ENCODE results near the gene SMG6.
A peak's percentile ranks its signal among the peaks of the same experiment; 100 is the strongest.

Gene SMG6

DNA sequence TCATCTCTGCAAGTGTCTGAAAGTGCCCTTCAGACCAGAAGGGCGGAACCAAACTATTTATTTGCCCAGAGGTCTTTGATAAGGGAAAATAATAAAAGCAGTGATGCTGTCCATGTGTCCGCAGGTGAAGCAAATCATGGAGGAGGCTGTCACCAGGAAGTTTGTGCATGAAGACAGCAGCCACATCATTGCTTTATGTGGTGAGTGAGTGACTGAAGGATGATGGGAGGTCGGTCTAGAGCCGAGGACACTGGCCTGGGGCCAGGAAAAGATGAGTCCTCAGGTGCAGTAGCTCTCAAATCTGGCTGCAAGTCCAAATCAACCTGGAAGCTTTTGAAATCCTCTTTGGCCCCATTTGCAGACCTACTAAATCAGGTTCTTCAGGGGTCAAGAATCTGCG lies 39.8 kb upstream of the SMG6 start:
- H3K4me1 Mint-ChIP-seq = peaks cover 22% of the 10 kb centered on the region
- TF ChIP-seq, protein P1, sequence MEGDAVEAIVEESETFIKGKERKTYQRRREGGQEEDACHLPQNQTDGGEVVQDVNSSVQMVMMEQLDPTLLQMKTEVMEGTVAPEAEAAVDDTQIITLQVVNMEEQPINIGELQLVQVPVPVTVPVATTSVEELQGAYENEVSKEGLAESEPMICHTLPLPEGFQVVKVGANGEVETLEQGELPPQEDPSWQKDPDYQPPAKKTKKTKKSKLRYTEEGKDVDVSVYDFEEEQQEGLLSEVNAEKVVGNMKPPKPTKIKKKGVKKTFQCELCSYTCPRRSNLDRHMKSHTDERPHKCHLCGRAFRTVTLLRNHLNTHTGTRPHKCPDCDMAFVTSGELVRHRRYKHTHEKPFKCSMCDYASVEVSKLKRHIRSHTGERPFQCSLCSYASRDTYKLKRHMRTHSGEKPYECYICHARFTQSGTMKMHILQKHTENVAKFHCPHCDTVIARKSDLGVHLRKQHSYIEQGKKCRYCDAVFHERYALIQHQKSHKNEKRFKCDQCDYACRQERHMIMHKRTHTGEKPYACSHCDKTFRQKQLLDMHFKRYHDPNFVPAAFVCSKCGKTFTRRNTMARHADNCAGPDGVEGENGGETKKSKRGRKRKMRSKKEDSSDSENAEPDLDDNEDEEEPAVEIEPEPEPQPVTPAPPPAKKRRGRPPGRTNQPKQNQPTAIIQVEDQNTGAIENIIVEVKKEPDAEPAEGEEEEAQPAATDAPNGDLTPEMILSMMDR (IDR thresholded peaks at IDR 0.05) = no peak
- H3K9me3 Mint-ChIP-seq = no peaks in the 10 kb centered on the region

DNA sequence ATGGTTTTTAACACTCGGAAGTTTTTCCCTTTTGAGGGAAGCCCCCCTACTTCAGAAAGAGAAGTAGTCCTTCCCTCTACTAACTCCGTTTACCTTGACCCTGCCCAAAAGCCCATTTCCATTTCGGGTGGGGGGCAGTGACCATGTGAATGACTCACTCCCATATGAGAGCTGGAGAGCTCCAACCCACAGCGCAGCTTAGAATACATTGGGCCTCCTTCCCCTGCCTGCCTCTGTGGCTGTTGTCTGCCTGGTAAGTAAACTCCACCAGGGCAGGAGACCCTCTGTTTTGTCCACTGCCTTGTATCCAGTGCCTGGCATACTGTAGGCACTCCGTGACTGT lies 34.7 kb upstream of the SMG6 start:
- no peak for DNase-seq

More for the DNA sequence above, 39.8 kb upstream of the SMG6 start:
- H3K27me3 Mint-ChIP-seq (ENCODE audit: low read depth, poor library complexity) = peaks cover 3% of the 10 kb centered on the region
- no peak for DNase-seq
- H3K4me3 Mint-ChIP-seq = no peak overlapping the region
- H3K27ac Mint-ChIP-seq = no peak overlapping the region
- peaks cover 19% of the 10 kb centered on the region for H3K36me3 Mint-ChIP-seq (ENCODE audit: low read depth)

DNA sequence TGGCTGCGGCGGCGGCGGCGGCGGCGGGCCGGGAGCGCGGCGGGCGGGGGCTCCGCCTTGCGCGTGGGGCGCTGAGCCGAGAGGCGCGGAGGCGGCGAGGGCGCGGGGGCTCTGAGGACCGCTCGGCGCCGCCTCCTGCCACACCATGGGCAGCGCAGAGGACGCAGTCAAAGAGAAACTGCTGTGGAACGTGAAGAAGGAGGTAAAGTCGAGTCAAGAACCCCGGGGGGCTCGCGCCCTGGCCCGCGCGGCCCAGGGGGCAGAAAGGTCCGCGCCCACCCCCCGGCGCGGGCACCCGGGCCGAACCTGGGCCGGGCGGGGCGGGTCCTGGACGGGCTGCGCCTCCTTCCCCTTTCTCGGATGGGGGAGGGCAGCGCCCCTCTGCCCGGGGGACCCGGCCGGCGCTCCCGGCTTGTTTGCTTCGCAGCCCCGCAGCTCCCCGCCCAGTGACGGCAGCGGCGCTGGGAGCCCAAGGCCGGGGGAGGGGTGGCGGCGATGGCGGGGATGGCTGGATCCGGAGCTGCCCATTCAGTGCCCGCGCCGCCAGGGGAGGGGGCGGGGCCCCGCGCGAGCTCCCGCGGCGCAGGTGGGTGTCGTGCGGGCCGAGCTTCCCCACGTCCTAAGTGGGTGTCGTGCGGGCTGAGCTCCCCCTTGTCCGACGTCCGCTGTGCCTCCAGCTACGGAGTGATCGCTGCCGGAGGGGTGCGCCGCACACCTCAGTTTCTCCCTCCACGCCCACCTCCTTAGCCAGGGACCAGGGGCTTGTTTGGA lies 34.1 kb upstream of the SMG6 start:
- Mint-ChIP-seq H3K36me3 (ENCODE audit: low read depth) (peaks cover 15% of the 10 kb centered on the region), H3K9me3 (no peaks in the 10 kb centered on the region), H3K27ac (no peak overlapping the region), H3K4me3 (peak overlapping the region; percentile 87), H3K27me3 (ENCODE audit: low read depth, poor library complexity) (no peaks in the 10 kb centered on the region), H3K4me1 (peaks cover 32% of the 10 kb centered on the region)
- DNase-seq = peak; percentile 73
- TF ChIP-seq, protein P1 (IDR thresholded peaks at IDR 0.05) = no peak

More for the DNA sequence above, 34.7 kb upstream of the SMG6 start:
- Mint-ChIP-seq H3K27ac (peak overlapping the region; percentile 57), H3K9me3 (no peaks in the 10 kb centered on the region), H3K4me1 (peaks cover 32% of the 10 kb centered on the region), H3K27me3 (ENCODE audit: low read depth, poor library complexity) (no peaks in the 10 kb centered on the region), H3K4me3 (peak overlapping the region; percentile 87), H3K36me3 (ENCODE audit: low read depth) (peaks cover 18% of the 10 kb centered on the region)
- TF ChIP-seq, protein P1 (IDR thresholded peaks at IDR 0.05) = no peak

DNA sequence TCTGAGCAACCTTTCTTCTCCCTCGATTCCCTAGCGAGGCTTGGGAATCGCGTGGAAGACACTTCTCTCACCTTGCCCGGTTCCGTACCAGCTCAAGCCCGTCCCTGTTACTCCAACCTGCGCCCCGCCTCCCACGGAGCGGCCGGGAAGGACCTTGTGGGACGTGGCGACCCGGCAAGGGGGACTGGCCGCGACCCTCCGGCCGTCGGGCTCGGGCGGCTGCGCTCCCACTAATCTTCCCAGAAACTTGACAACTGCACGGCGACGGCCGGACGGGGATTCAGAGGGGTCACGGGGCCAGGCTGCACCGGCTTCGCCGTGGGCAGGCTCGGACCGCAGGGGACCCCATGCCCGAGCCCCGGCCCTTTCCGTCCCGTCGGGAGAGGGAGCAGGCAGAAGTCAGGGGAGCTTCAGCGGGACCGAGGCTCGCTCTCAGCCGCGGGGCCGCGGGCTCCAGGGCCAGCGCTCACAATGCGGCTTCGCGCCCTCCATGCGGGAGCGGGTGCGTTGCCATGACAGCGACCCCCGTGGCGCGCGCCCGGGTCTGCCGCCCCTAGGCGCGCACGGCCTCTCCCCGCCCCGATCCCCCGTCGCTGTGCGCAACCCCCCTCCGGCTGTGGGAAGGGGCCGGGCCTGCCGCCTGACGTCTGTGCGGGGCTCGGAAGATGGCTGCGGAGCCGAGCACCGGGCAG lies 33.4 kb upstream of the SMG6 start, which contains the start of gene SGSM2:
Gene SGSM2 (plus strand): TSS at position 650 of the 692 bp plus-strand sequence. CDS start 188 bp downstream, outside the sequence.
- peak within 1 kb of the TSS; percentile 98 for H3K27ac Mint-ChIP-seq
- H3K9me3 Mint-ChIP-seq = no peaks in the 10 kb centered on the region
- H3K4me1 Mint-ChIP-seq = peaks cover 32% of the 10 kb centered on the region
- H3K4me3 Mint-ChIP-seq = peak within 1 kb of the TSS; percentile 87
- peaks cover 14% of the 10 kb centered on the region for H3K36me3 Mint-ChIP-seq (ENCODE audit: low read depth)
- TF ChIP-seq, protein P1 (IDR thresholded peaks at IDR 0.05) = no peak
- H3K27me3 Mint-ChIP-seq (ENCODE audit: low read depth, poor library complexity) = no peaks in the 10 kb centered on the region
- peak; percentile 86 for DNase-seq

DNA sequence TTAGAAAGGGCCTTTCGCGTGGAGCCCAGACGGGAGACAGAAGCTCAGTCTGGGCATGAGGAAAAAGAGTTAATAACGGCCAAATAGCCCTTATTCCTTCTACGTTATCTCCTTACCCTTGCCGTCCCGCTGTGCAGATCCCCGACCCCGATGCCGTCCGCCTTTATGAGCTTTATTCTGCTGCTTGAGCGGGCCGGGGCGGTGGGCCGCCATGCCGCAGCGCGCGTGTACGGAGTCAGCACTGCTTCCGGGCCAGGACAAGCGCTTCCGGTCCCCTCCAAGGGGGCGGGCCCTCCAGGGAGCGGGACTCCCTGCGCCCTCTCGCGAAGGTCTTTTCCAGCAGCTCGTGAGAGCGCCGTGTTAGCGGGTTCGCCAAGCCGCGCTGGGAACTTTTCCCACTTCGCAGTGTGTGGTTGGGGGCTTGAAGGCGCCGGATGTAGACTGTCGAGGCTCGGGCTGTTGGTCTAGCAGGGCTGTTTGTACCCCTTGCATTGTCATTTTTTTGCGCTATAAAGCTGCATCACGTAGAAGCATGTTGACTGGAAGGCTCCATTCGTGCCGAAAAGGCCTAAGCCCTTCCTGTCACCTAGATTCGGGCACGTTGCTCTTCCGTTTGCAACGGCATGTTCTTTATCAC lies 32.7 kb upstream of the SMG6 start, which contains the start of gene TSR1:
Gene TSR1 (minus strand): TSS at position 243 of the 637 bp plus-strand sequence. CDS start 30 bp downstream, at position 213.
- Mint-ChIP-seq H3K4me3 (no peak within 1 kb of the TSS), H3K36me3 (ENCODE audit: low read depth) (peaks cover 8% of the 10 kb centered on the region), H3K9me3 (no peaks in the 10 kb centered on the region), H3K27me3 (ENCODE audit: low read depth, poor library complexity) (no peaks in the 10 kb centered on the region), H3K27ac (peak within 1 kb of the TSS; percentile 98), H3K4me1 (peaks cover 32% of the 10 kb centered on the region)
- TF ChIP-seq, protein P1 (IDR thresholded peaks at IDR 0.05) = no peak
- peak; percentile 91 for DNase-seq

Data from nephron progenitor cell (in vitro differentiated cells).